Ascending aorta (tissue), 2 donors: ENCODE results near the gene ZNF70. TPM values are rescaled to one million over a fixed set of nuclear protein-coding genes. Genes with fewer than 3 reads are reported as not detected.

Experiments used
- DNase-seq, 2 donors: peaks; one replicate each; pipeline ENCODE4 v3.0.0-alpha.2; 2019; ENCODE audit warnings: low spot score in 2 of 2
- H3K27ac ChIP-seq, 2 donors: fragments of 200-600 bp; sonication (generic); one replicate each; pipeline ENCODE4 v1.5.1; 2016 to 2017; ENCODE audit warnings: mild to moderate bottlenecking in 1 of 2
- H3K27me3 ChIP-seq: fragments of 200-600 bp; sonication (generic); one replicate; pipeline ENCODE4 v1.5.1; 2017
- H3K36me3 ChIP-seq, 2 donors: fragments of 200-600 bp; sonication (generic); one replicate each; pipeline ENCODE4 v1.5.1; 2016
- H3K4me1 ChIP-seq, 2 donors: fragments of 200-600 bp; sonication (generic); one replicate each; pipeline ENCODE4 v1.5.1; 2016 to 2017; ENCODE audit warnings: mild to moderate bottlenecking in 1 of 2
- H3K4me3 ChIP-seq, 2 donors: fragments of 200-600 bp; sonication (generic); one replicate each; pipeline ENCODE4 v1.5.1; 2016 to 2017; ENCODE audit warnings: mild to moderate bottlenecking in 1 of 2
- H3K9me3 ChIP-seq, 2 donors: fragments of 200-600 bp; sonication (generic); one replicate each; pipeline ENCODE4 v1.5.1; 2016
- CTCF ChIP-seq, 3 experiments: fragments of 200-600 bp in 2 of 3; fragments of 450-650 bp in 1 of 3; sonication (generic) in 2 of 3; IDR thresholded peaks; one replicate each; pipeline ENCODE4 v1.5.1; 2016 to 2019; ENCODE audit warnings: antibody characterized with exemption in 3 of 3, mild to moderate bottlenecking in 1 of 3, moderate library complexity in 1 of 3
- intact Hi-C: fragments of 100-400 bp; cut with DNase I; formaldehyde crosslinking; loops from one replicate; pipeline ENCODE4 v1.15.1; 2023
- total RNA-seq: library from RNA; depleted of rRNA; stranded (reverse); fragments of >200 nt; gene quantifications from one replicate; pipeline ENCODE4 v1.1.0, GENCODE V29; 2016

Gene ZNF70
- total RNA-seq, 1 donor from 2014 or later: 5.2 TPM

- peak overlapping the region; percentile 81 to 92 for H3K27ac ChIP-seq
- no peak for TF ChIP-seq CTCF (IDR thresholded peaks at IDR 0.05)
- H3K27me3 ChIP-seq: no peaks in the 10 kb centered on the region
- peaks cover 0 to 3% of the 10 kb centered on the region in 2 donors for H3K4me1 ChIP-seq
- intact Hi-C loops: loop anchor here (1.0 to 2.0 kb wide), 2 partner anchors 16 to 35 kb away; partner anchors contain the start of gene CHCHD10
- H3K9me3 ChIP-seq: no peaks in the 10 kb centered on the region
- no peak for DNase-seq
- H3K4me3 ChIP-seq: peak overlapping the region; percentile 75 to 88
- no peaks in the 10 kb centered on the region for H3K36me3 ChIP-seq
Measured at GRCh38 chr22:23751441-23751996, 607 bp upstream of the ZNF70 start.

- peak overlapping the region; percentile 81 to 92 for H3K27ac ChIP-seq
- H3K4me1 ChIP-seq: peaks cover 0 to 3% of the 10 kb centered on the region in 2 donors
- intact Hi-C loops: loop anchor here (2.0 kb wide), 1 partner anchor 34 kb away; no protein-coding TSS in a partner anchor
- DNase-seq: no peak
- H3K36me3 ChIP-seq: peaks cover 0 to 3% of the 10 kb centered on the region in 2 donors
- no peaks in the 10 kb centered on the region for H3K27me3 ChIP-seq
- peak overlapping the region; percentile 75 to 88 for H3K4me3 ChIP-seq
- H3K9me3 ChIP-seq: no peaks in the 10 kb centered on the region
- TF ChIP-seq CTCF (IDR thresholded peaks at IDR 0.05): no peak
Measured at GRCh38 chr22:23750367-23750713, 572 bp downstream of the ZNF70 start.

DNA sequence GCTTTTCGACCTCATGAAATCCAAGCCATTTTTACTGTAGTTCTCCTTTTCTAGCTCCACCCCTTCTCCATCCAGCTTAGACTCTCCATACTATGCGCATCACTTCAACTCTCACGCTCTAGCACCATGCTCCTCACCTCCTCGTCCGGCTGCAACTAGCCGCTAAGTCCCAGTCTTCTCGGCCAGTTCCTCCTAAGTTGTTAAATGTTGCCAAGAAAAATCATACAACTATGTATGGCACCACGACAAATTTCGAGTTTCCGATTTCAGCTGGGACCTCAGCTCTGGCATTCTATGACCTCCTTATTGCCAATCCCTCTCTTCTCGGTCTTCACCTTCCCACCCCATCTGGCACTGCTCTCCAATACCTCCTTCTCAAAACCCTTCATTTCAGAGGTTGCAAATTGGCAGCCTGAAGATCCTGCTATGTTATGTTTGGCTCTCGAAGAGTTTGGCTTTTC, 1.0 kb downstream of the ZNF70 start:
- peaks cover 4 to 7% of the 10 kb centered on the region in 2 donors for H3K36me3 ChIP-seq
- no peaks in the 10 kb centered on the region for H3K27me3 ChIP-seq
- no peak for DNase-seq
- intact Hi-C loops: loop anchor here (2.0 kb wide), 1 partner anchor 33 kb away; no protein-coding TSS in a partner anchor
- no peaks in the 10 kb centered on the region for H3K9me3 ChIP-seq
- peaks cover 0 to 3% of the 10 kb centered on the region in 2 donors for H3K4me1 ChIP-seq
- no peak for TF ChIP-seq CTCF (IDR thresholded peaks at IDR 0.05)
- H3K27ac ChIP-seq: peak overlapping the region; percentile 81 to 92
- peak overlapping the region; percentile 75 to 88 for H3K4me3 ChIP-seq

DNA sequence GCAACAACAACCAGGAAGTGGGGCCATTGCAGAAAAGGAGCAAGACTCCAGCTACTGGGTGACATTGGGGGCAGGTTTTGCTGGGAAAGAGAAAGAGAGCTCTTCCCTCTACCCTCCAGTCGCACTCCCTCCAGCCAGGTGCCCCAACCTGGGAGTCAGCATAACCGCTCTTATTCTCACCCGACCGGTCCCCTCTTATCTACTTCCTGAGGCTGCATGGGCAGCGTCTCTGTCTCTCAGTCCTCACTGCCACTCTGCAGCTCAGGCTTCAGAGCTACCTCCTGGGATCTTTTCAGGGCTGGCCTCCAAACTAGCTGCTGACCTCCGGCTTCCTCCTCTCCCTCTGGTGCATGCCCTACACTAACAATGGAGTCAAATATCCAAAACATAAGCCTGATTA, 5.1 kb downstream of the ZNF70 start:
- peaks cover 31 to 46% of the 10 kb centered on the region in 2 donors for H3K36me3 ChIP-seq
- H3K9me3 ChIP-seq: no peaks in the 10 kb centered on the region
- TF ChIP-seq CTCF (IDR thresholded peaks at IDR 0.05): no peak
- no peak overlapping the region for H3K27ac ChIP-seq
- H3K27me3 ChIP-seq: no peaks in the 10 kb centered on the region
- DNase-seq: no peak
- no peak overlapping the region for H3K4me3 ChIP-seq
- H3K4me1 ChIP-seq: peaks cover 0 to 8% of the 10 kb centered on the region in 2 donors
- intact Hi-C loops: no loop called here

GRCh38 chr22:23744485-23744884, 6.4 kb downstream of the ZNF70 start:
- Histone ChIP-seq H3K27ac (no peak overlapping the region), H3K4me1 (peaks cover 0 to 6% of the 10 kb centered on the region in 2 donors), H3K4me3 (no peak overlapping the region), H3K9me3 (no peaks in the 10 kb centered on the region), H3K27me3 (no peaks in the 10 kb centered on the region), H3K36me3 (peaks cover 31 to 47% of the 10 kb centered on the region in 2 donors)
- DNase-seq: no peak
- intact Hi-C loops: no loop called here
- no peak for TF ChIP-seq CTCF (IDR thresholded peaks at IDR 0.05)
